DOHH2 (cell line): ENCODE results near the gene PTPN3.

Experiments
- EZH2phosphoT487 ChIP-seq: fragments of 200-600 bp; sonication (generic); IDR thresholded peaks from 2 replicates; pipeline ENCODE4 v1.6.1; 2017; ENCODE audit warnings: borderline replicate concordance, mild to moderate bottlenecking, antibody characterized with exemption, low read length, moderate library complexity, mixed read lengths
- TF ChIP-seq, protein P1 (sequence below): fragments of 200-600 bp; sonication (generic); IDR thresholded peaks from one replicate; pipeline ENCODE4 v1.5.1; 2014; ENCODE audit warnings: antibody characterized with exemption, mild to moderate bottlenecking, low read depth, low read length; ENCODE audit not compliant: poor library complexity, severe bottlenecking

DNA sequence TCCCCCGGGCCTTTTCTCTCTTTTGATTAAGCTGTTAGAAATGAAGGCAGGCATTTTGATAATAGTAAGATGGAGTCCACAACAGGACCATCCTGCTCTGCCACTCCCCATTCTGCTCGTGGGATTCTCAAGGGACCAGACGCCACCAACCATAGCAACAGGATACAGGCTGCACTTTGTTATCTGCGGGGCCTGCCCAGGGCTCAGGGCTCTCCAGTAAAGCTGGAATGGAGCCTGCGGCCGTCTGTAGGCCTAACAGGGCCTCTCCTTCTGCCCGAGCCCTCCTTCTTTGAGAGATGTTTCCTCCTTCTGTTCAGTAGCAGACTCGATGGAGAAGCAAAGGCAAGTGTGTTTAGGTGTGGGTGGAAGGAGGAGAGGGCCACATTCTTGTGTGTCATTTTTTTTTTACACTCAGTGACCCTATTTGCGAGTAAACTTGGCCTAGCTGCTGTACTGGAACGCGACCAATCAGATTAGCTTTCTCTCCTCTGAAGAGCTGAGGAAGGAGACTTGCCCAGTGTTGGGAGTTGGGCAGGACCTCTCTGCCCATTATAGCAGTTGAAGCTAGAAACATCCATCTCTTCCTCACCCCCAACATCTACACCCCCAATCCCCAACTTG, 168.4 kb downstream of the PTPN3 start:
- TF ChIP-seq, protein P1, sequence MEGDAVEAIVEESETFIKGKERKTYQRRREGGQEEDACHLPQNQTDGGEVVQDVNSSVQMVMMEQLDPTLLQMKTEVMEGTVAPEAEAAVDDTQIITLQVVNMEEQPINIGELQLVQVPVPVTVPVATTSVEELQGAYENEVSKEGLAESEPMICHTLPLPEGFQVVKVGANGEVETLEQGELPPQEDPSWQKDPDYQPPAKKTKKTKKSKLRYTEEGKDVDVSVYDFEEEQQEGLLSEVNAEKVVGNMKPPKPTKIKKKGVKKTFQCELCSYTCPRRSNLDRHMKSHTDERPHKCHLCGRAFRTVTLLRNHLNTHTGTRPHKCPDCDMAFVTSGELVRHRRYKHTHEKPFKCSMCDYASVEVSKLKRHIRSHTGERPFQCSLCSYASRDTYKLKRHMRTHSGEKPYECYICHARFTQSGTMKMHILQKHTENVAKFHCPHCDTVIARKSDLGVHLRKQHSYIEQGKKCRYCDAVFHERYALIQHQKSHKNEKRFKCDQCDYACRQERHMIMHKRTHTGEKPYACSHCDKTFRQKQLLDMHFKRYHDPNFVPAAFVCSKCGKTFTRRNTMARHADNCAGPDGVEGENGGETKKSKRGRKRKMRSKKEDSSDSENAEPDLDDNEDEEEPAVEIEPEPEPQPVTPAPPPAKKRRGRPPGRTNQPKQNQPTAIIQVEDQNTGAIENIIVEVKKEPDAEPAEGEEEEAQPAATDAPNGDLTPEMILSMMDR, result no peak
- TF ChIP-seq EZH2phosphoT487, result no peak
